ENCODE measurements around the gene NT5DC3. TPM values are rescaled to one million over a fixed set of nuclear protein-coding genes. Genes with fewer than 3 reads are reported as not detected.

Gene NT5DC3
- total RNA-seq, 1 experiment from 2014 or later, result 12.5 TPM

DNA sequence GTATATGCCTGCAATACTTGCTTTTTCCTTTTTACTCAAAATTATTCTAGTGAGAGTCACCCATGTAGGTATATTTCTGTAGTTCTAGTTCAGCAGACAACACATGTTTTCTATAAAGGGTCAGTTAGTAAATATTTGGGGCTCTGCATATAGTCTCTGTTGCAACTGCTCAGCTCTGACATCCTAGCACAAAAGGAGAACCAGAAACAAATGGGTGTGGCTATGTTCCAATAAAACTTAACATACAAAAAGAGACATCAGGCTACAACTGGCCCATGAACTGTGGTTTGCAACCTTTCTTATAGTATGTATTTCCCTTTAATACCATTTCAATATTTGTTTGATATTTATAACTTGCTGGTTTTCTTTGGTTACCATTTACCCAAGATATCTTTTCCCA is 11.9 kb downstream of the NT5DC3 start:
- no peak for ATAC-seq
- no peak for DNase-seq (ENCODE audit: low spot score)
- CTCF ChIA-PET, result no interaction called here
- Mint-ChIP-seq H3K4me1 (peaks cover 5% of the 10 kb centered on the region), H3K27me3 (ENCODE audit: low read depth) (no peaks in the 10 kb centered on the region), H3K36me3 (peaks cover 15% of the 10 kb centered on the region), H3K27ac (no peak overlapping the region), H3K9me3 (peaks cover 13% of the 10 kb centered on the region), H3K4me3 (no peak overlapping the region)
- TF ChIP-seq ZNF232 (CRISPR knock-in tag; IDR thresholded peaks at IDR 0.05) (no peak), ZNF416 (CRISPR knock-in tag; IDR thresholded peaks at IDR 0.05) (no peak), TEAD1 (CRISPR knock-in tag; IDR thresholded peaks at IDR 0.05) (no peak), NR3C1 (CRISPR knock-in tag; conservative IDR thresholded peaks at IDR 0.05; ENCODE audit: low read depth) (no peak), GABPB1 (CRISPR knock-in tag; IDR thresholded peaks at IDR 0.05) (no peak), ZNF263 (CRISPR knock-in tag; IDR thresholded peaks at IDR 0.05; ENCODE audit: low read depth) (no peak), ZNF138 (CRISPR knock-in tag; conservative IDR thresholded peaks at IDR 0.05) (no peak), NFATC4 (CRISPR knock-in tag; IDR thresholded peaks at IDR 0.05) (no peak), ZBTB21 (CRISPR knock-in tag; IDR thresholded peaks at IDR 0.05; ENCODE audit: borderline replicate concordance) (no peak)
- TF ChIP-seq, protein P1, sequence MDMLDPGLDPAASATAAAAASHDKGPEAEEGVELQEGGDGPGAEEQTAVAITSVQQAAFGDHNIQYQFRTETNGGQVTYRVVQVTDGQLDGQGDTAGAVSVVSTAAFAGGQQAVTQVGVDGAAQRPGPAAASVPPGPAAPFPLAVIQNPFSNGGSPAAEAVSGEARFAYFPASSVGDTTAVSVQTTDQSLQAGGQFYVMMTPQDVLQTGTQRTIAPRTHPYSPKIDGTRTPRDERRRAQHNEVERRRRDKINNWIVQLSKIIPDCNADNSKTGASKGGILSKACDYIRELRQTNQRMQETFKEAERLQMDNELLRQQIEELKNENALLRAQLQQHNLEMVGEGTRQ (CRISPR knock-in tag; IDR thresholded peaks at IDR 0.05), result no peak
- TF ChIP-seq, protein P2, sequence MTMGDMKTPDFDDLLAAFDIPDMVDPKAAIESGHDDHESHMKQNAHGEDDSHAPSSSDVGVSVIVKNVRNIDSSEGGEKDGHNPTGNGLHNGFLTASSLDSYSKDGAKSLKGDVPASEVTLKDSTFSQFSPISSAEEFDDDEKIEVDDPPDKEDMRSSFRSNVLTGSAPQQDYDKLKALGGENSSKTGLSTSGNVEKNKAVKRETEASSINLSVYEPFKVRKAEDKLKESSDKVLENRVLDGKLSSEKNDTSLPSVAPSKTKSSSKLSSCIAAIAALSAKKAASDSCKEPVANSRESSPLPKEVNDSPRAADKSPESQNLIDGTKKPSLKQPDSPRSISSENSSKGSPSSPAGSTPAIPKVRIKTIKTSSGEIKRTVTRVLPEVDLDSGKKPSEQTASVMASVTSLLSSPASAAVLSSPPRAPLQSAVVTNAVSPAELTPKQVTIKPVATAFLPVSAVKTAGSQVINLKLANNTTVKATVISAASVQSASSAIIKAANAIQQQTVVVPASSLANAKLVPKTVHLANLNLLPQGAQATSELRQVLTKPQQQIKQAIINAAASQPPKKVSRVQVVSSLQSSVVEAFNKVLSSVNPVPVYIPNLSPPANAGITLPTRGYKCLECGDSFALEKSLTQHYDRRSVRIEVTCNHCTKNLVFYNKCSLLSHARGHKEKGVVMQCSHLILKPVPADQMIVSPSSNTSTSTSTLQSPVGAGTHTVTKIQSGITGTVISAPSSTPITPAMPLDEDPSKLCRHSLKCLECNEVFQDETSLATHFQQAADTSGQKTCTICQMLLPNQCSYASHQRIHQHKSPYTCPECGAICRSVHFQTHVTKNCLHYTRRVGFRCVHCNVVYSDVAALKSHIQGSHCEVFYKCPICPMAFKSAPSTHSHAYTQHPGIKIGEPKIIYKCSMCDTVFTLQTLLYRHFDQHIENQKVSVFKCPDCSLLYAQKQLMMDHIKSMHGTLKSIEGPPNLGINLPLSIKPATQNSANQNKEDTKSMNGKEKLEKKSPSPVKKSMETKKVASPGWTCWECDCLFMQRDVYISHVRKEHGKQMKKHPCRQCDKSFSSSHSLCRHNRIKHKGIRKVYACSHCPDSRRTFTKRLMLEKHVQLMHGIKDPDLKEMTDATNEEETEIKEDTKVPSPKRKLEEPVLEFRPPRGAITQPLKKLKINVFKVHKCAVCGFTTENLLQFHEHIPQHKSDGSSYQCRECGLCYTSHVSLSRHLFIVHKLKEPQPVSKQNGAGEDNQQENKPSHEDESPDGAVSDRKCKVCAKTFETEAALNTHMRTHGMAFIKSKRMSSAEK (CRISPR knock-in tag; IDR thresholded peaks at IDR 0.05; ENCODE audit: borderline replicate concordance), result no peak
- TF ChIP-seq, protein P3, sequence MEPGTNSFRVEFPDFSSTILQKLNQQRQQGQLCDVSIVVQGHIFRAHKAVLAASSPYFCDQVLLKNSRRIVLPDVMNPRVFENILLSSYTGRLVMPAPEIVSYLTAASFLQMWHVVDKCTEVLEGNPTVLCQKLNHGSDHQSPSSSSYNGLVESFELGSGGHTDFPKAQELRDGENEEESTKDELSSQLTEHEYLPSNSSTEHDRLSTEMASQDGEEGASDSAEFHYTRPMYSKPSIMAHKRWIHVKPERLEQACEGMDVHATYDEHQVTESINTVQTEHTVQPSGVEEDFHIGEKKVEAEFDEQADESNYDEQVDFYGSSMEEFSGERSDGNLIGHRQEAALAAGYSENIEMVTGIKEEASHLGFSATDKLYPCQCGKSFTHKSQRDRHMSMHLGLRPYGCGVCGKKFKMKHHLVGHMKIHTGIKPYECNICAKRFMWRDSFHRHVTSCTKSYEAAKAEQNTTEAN (CRISPR knock-in tag; IDR thresholded peaks at IDR 0.05), result no peak
- TF ChIP-seq, protein P4, sequence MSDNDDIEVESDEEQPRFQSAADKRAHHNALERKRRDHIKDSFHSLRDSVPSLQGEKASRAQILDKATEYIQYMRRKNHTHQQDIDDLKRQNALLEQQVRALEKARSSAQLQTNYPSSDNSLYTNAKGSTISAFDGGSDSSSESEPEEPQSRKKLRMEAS (CRISPR knock-in tag; IDR thresholded peaks at IDR 0.05), result no peak
- TF ChIP-seq, protein P5, sequence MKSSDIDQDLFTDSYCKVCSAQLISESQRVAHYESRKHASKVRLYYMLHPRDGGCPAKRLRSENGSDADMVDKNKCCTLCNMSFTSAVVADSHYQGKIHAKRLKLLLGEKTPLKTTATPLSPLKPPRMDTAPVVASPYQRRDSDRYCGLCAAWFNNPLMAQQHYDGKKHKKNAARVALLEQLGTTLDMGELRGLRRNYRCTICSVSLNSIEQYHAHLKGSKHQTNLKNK (CRISPR knock-in tag; IDR thresholded peaks at IDR 0.05), result no peak
- TF ChIP-seq, protein P6, sequence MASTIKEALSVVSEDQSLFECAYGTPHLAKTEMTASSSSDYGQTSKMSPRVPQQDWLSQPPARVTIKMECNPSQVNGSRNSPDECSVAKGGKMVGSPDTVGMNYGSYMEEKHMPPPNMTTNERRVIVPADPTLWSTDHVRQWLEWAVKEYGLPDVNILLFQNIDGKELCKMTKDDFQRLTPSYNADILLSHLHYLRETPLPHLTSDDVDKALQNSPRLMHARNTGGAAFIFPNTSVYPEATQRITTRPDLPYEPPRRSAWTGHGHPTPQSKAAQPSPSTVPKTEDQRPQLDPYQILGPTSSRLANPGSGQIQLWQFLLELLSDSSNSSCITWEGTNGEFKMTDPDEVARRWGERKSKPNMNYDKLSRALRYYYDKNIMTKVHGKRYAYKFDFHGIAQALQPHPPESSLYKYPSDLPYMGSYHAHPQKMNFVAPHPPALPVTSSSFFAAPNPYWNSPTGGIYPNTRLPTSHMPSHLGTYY (CRISPR knock-in tag; IDR thresholded peaks at IDR 0.05), result no peak
- TF ChIP-seq, protein P7, sequence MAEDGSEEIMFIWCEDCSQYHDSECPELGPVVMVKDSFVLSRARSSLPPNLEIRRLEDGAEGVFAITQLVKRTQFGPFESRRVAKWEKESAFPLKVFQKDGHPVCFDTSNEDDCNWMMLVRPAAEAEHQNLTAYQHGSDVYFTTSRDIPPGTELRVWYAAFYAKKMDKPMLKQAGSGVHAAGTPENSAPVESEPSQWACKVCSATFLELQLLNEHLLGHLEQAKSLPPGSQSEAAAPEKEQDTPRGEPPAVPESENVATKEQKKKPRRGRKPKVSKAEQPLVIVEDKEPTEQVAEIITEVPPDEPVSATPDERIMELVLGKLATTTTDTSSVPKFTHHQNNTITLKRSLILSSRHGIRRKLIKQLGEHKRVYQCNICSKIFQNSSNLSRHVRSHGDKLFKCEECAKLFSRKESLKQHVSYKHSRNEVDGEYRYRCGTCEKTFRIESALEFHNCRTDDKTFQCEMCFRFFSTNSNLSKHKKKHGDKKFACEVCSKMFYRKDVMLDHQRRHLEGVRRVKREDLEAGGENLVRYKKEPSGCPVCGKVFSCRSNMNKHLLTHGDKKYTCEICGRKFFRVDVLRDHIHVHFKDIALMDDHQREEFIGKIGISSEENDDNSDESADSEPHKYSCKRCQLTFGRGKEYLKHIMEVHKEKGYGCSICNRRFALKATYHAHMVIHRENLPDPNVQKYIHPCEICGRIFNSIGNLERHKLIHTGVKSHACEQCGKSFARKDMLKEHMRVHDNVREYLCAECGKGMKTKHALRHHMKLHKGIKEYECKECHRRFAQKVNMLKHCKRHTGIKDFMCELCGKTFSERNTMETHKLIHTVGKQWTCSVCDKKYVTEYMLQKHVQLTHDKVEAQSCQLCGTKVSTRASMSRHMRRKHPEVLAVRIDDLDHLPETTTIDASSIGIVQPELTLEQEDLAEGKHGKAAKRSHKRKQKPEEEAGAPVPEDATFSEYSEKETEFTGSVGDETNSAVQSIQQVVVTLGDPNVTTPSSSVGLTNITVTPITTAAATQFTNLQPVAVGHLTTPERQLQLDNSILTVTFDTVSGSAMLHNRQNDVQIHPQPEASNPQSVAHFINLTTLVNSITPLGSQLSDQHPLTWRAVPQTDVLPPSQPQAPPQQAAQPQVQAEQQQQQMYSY (CRISPR knock-in tag; IDR thresholded peaks at IDR 0.05), result no peak
- TF ChIP-seq, protein P8, sequence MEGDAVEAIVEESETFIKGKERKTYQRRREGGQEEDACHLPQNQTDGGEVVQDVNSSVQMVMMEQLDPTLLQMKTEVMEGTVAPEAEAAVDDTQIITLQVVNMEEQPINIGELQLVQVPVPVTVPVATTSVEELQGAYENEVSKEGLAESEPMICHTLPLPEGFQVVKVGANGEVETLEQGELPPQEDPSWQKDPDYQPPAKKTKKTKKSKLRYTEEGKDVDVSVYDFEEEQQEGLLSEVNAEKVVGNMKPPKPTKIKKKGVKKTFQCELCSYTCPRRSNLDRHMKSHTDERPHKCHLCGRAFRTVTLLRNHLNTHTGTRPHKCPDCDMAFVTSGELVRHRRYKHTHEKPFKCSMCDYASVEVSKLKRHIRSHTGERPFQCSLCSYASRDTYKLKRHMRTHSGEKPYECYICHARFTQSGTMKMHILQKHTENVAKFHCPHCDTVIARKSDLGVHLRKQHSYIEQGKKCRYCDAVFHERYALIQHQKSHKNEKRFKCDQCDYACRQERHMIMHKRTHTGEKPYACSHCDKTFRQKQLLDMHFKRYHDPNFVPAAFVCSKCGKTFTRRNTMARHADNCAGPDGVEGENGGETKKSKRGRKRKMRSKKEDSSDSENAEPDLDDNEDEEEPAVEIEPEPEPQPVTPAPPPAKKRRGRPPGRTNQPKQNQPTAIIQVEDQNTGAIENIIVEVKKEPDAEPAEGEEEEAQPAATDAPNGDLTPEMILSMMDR (IDR thresholded peaks at IDR 0.05), result no peak
- POLR2A ChIA-PET, result no interaction called here

Data from WTC11 (cell line).